HG03064 (cell line): ENCODE results near the gene KPNA6.

Source experiments
- ATAC-seq: cut with Tn5 transposase; IDR thresholded peaks from one replicate; pipeline ENCODE4 v1.9.1; 2021; ENCODE audit warnings: low read depth; ENCODE audit not compliant: unreplicated experiment

The KPNA6 gene

DNA sequence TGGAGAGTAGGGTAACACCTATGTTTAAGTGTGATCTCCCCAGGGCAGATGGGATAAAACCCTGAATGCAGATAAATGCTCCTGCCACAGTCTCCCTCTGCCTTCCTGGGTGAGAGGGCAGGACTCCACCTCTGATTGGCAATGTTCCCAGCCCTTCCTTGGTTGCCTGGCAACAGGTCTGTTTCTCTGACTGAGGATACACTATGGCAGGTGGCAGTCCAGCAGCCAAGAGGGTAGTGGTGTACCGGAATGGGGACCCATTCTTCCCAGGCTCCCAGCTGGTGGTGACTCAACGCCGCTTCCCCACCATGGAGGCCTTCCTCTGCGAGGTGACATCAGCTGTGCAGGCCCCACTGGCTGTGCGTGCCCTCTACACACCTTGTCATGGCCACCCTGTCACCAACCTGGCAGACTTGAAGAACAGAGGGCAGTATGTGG is 101.1 kb downstream of the KPNA6 start, which contains the start of gene DCDC2B:
Gene DCDC2B, plus strand, starts transcription at position 199 of the 438 bp plus-strand sequence. Its CDS starts 5 bp downstream, at position 204.
- ATAC-seq = no peak

DNA sequence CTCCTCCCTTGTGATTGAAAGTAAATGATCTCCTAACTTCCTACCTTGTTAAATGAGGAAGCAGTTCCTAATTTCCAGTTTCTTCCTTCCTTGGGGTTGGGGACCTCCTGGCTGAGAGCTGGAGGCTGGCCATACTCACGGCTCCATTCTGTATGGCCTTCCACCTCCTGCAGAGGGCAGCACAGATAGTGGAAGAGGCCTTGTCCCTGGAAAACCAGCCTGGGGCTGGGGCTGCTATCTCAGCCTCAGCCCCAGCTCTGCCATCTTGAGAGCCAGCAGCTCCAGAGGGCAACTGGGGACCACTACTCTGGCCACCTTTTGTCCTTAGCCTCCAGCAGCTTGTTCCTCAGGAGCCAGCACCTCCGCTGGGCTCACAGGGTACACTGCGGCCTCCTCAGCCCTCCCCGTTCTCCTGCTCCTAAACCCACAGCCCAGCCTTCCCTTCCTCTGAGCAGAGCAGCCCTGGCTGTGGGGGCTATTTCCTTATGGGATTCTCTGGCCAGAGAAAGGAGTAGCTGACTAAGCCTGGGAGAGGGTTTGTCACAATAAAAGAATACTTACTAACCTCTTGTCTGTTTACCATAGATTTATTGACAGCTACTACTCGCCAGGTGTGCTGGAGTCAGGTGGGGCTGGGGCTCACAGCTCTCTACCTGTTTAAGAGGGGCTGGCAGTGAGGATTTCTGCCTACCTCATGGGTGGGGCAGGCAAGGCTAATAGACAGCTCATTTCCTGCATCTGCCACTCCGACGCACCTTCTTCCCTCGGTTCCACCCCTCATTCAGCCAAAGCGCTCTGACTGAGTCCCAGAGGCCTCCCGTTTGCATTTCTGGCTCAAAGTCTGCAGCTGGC is 108.0 kb downstream of the KPNA6 start:
- ATAC-seq = no peak

DNA sequence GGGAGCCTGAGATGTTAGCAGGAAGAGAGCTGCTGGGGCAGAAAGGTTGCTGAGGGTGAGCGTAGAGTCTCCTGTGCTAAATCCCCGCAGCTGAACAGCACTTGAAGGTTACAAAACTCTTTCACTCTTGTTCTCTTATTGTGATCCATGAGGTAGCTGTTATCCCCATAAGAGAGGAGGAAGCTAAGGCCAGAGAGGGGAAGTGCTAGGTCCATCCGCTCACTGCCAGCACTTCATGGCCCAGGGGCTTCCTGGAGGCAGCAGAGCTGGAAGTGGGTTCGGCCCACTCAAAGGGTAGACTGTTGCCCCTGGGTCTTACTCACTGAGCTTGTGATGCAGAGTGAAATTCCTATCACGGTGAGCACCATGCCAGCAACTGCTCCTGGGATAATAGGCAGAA is 108.7 kb downstream of the KPNA6 start:
- ATAC-seq = no peak

DNA sequence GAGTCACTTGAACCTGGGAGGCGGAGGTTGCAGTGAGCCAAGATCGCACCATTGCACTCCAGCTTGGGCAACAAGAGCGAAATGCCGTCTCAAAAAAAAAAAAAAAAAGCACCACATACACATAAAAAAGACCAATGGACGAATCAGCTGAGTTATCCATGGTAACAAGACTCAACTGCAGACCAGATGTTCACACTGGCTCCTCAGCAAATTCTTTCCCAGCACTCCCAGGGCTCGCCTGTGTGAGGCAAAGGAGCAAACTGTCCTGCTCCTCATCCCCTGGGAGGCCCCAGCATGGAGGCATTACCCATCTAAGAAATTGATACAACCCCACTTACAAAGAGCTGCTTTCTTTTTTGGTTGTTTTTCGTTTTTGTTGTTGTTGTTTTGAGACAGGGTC is 111.2 kb downstream of the KPNA6 start:
- ATAC-seq = no peak

DNA sequence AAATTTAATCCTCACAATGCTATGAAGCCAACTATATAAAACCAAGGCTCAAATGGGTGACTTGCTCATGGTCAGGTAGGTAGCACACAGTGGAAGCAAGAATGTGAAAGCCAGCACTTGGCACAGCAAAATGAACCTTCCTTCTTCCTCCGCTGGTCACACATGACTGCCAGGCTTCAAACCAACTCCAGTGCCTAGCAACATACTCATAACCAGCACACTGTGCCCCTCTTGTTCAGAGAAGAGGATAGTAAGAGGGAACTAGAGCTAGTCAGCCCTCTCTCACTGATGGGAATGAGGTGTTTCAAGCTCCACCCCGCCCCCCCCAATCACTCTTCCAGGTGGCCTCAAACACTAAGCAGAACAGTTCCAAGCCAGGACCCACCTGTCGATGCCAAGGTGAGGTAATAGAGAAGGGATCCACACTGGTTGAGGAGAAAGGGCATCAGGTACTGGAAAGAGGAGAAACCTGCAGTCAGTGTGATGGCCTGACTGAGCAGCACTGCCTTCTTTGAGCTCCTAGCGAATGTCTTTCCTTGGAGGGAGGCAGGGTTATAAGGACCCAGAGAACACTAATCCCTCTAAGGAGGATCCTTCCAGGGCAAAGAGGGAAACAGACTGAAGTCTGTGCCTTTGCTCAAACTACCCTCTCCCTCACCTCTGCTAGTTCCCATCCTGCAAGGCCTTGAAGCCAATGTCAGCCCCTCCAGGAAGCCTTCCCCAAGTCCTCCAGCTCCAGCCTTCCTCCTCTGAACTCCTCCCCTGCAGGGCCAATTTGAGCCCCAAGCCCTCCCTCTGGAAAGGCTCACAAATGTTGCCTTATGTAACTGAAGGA is 113.1 kb downstream of the KPNA6 start:
- no peak for ATAC-seq

DNA sequence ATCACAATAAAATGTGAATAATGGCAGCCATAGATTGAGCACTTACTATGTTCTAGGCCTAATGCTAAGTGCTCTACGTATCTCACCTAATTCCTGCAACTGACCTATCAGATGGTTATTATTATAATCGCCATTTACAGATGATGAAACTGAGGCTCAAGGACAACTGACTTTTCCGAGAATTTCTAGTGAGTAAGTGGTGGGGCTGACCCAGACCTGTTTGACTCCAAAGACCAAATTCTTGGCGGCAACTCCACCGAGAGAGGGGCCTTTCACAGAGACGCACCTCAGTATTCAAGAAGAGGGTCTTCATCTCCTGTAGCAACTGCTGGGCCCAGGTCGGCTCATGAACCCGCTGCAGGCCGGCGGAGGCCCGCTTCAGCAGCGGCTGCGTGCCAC is 113.7 kb downstream of the KPNA6 start:
- no peak for ATAC-seq

DNA sequence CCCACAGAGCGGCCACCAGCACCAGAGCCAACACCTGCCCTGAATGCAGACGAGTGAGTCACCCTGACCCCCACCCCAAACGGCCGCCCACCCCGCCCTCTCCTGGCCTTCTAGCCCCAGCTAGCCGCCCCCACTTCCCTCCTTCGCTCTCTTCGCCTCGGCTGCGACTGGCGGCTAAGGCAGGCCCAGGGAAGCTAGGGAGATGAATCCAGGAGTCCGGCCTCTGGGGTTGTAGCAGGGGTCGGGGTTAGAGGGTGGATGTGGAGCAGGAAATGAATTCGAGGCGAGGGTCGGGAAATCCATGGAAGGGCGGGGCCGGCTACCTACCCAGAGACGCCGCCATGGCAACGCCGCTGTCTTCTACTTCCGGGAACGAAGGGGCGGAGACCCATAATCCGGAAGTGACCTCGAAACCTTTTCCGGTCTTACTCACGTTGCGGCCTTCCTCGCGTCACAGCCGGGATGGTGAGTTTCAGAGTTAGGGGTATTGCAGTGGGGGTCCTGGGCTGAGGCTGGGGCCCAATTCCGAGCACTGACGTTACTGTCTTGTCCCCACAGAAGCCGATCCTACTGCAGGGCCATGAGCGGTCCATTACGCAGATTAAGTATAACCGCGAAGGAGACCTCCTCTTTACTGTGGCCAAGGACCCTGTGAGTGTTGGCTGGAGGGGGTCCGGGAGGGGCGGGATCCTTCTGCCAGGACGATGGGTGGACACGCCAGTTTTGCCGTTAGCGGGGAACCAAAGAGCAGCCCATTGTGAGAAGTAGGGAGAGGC is 114.3 kb downstream of the KPNA6 start, which contains the start of the genes EIF3I and TMEM234:
Gene EIF3I, plus strand, starts transcription at position 428 of the 776 bp plus-strand sequence. Its CDS starts 35 bp downstream, at position 463.
Gene TMEM234, minus strand, starts transcription at position 374 of the 776 bp plus-strand sequence. Its CDS starts 31 bp downstream, at position 343.
- ATAC-seq = peak; percentile 79

DNA sequence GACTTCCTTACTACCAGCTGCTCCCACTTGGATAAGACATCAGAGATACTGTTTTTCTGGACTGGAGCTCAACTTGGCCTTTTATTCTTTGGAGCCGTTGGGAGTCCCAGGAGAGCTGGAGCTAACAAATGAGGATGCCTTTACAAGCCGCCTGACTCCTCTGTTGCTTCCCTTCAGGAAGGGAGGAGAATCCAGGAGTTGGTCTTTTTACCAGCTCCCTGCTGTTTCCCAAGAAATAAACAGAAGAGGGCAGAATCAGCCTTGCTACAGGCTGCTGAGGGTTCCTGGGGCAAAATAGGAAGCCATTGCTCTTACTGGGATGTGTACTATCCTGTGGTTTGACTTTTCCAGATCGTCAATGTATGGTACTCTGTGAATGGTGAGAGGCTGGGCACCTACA is 115.8 kb downstream of the KPNA6 start:
- ATAC-seq = no peak

DNA sequence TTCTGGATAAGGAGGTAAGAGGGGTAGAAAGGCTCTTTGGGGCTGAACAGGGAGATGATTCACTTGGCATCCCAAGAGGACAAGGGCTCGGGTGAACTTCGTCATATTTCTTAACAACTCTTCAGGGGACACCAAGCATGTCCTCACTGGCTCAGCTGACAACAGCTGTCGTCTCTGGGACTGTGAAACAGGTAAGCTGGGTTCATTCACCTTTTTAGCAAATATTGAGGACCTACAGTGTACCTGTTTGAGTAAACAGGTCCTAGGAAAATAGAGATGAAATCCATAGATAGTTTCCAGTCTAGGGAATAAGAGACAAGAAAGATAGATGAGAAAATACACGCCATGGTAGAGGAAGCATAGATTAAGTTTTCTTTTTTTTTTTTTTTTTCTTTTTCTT is 116.4 kb downstream of the KPNA6 start:
- ATAC-seq = no peak
